OCI-LY1 (cell line): ENCODE measurements around the gene SLC9A4.
"Not testable (repeated sequence)": the region's sequence is repeated elsewhere in the genome, so short reads cannot be mapped to it uniquely, and the experiment has no call there.

Experiments used
- H2AFZ ChIP-seq: fragments of 200-600 bp; sonication (generic), shearing (Covaris generic); 2 replicates; pipeline ENCODE4 v1.6.0; 2014; ENCODE audit warnings: antibody characterized with exemption, mild to moderate bottlenecking, low read length
- H3F3A ChIP-seq: fragments of 200-600 bp; sonication (generic), shearing (Covaris generic); 2 replicates; pipeline ENCODE4 v1.6.0; 2014; ENCODE audit warnings: mild to moderate bottlenecking, antibody characterized with exemption, low read length, moderate library complexity; ENCODE audit not compliant: insufficient read depth
- H3K27ac ChIP-seq: fragments of 200-600 bp; sonication (generic); 2 replicates; pipeline ENCODE4 v1.5.1; 2014; ENCODE audit warnings: low read length, mixed run types, mild to moderate bottlenecking, low read depth; ENCODE audit not compliant: poor library complexity, severe bottlenecking
- H3K27me3 ChIP-seq: fragments of 200-600 bp; sonication (generic); 2 replicates; pipeline ENCODE4 v1.6.0; 2014; ENCODE audit warnings: antibody characterized with exemption, mild to moderate bottlenecking, low read length, moderate library complexity; ENCODE audit not compliant: insufficient read depth
- H3K36me3 ChIP-seq: fragments of 200-600 bp; sonication (generic); 2 replicates; pipeline ENCODE4 v1.6.1; 2014; ENCODE audit warnings: mild to moderate bottlenecking, antibody characterized with exemption, low read length, moderate library complexity, mixed read lengths; ENCODE audit not compliant: insufficient read depth
- H3K4me1 ChIP-seq: fragments of 200-600 bp; sonication (generic); 2 replicates; pipeline ENCODE4 v1.5.1; 2014; ENCODE audit warnings: mild to moderate bottlenecking, low read length, moderate library complexity; ENCODE audit not compliant: insufficient read depth, severe bottlenecking
- H3K4me2 ChIP-seq: fragments of 200-600 bp; sonication (generic), shearing (Covaris generic); 2 replicates; pipeline ENCODE4 v1.6.1; 2014; ENCODE audit warnings: low read length
- H3K4me3 ChIP-seq: fragments of 200-600 bp; sonication (generic); 2 replicates; pipeline ENCODE4 v1.5.1; 2014; ENCODE audit warnings: low read length, low read depth, mild to moderate bottlenecking, mixed read lengths; ENCODE audit not compliant: poor library complexity, severe bottlenecking
- H3K79me2 ChIP-seq: fragments of 200-600 bp; shearing (Covaris generic); 2 replicates; pipeline ENCODE4 v1.6.1; 2016; ENCODE audit warnings: mixed run types, low read length, mixed read lengths; ENCODE audit not compliant: insufficient read depth
- H3K9ac ChIP-seq: fragments of 200-600 bp; sonication (generic), shearing (Covaris generic); 2 replicates; pipeline ENCODE4 v1.6.1; 2014; ENCODE audit warnings: mild to moderate bottlenecking, low read length, mixed read lengths
- H3K9me2 ChIP-seq: fragments of 200-600 bp; sonication (generic), shearing (Covaris generic); 2 replicates; pipeline ENCODE4 v1.6.1; 2014; ENCODE audit warnings: low read depth, mild to moderate bottlenecking, low read length, mixed read lengths
- H3K9me3 ChIP-seq: fragments of 200-600 bp; shearing (Covaris generic); 2 replicates; pipeline ENCODE4 v1.6.1; 2014; ENCODE audit warnings: low read length, mixed read lengths
- H4K20me1 ChIP-seq: fragments of 200-600 bp; sonication (generic), shearing (Covaris generic); 2 replicates; pipeline ENCODE4 v1.6.0; 2016; ENCODE audit warnings: mild to moderate bottlenecking, low read length; ENCODE audit not compliant: insufficient read depth
- EZH2 ChIP-seq: fragments of 200-600 bp; sonication (generic), shearing (Covaris generic); IDR thresholded peaks from 2 replicates; pipeline ENCODE4 v1.8.0; 2017; ENCODE audit warnings: borderline replicate concordance, mixed run types, mild to moderate bottlenecking, antibody characterized with exemption, low read length, moderate library complexity, mixed read lengths
- TF ChIP-seq, protein P1 (sequence below): fragments of 200-600 bp; sonication (generic), shearing (Covaris generic); IDR thresholded peaks from 2 replicates; pipeline ENCODE4 v1.5.1; 2017; ENCODE audit warnings: mild to moderate bottlenecking, antibody characterized with exemption, low read length, moderate library complexity, mixed read lengths

The SLC9A4 gene

DNA sequence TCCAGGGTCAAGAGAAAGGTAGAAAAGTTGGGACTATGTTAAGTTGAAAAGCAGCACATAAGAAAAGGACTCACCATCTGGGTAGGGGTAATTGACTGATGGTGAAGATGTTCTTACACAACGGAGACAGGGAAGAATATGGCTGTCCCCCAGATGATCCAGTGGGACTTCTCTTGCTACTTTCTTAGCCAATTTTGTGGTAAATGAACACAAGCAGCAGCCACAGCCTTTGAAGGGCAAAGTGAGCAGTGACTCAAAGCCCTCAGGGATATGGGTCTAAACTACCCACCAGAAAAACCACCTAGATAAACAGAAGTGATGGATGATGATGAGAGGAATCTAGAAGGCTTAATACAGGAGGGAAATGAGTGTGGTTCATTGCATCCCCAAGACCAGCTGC is 80.6 kb downstream of the SLC9A4 start:
- Histone ChIP-seq H4K20me1 (no peaks in the 10 kb centered on the region), H3K4me3 (no peak overlapping the region), H3K27me3 (no peaks in the 10 kb centered on the region), H3K9me3 (peaks cover 3% of the 10 kb centered on the region; the same call in 1 of the 2 replicates), H3K27ac (no peak overlapping the region), H3K9ac (no peak overlapping the region), H3K4me2 (no peak overlapping the region), H3F3A (no peaks in the 10 kb centered on the region), H2AFZ (no peak overlapping the region), H3K4me1 (no peaks in the 10 kb centered on the region), H3K9me2 (no peaks in the 10 kb centered on the region), H3K79me2 (no peaks in the 10 kb centered on the region), H3K36me3 (no peaks in the 10 kb centered on the region)
- no peak for TF ChIP-seq EZH2
- TF ChIP-seq, protein P1, sequence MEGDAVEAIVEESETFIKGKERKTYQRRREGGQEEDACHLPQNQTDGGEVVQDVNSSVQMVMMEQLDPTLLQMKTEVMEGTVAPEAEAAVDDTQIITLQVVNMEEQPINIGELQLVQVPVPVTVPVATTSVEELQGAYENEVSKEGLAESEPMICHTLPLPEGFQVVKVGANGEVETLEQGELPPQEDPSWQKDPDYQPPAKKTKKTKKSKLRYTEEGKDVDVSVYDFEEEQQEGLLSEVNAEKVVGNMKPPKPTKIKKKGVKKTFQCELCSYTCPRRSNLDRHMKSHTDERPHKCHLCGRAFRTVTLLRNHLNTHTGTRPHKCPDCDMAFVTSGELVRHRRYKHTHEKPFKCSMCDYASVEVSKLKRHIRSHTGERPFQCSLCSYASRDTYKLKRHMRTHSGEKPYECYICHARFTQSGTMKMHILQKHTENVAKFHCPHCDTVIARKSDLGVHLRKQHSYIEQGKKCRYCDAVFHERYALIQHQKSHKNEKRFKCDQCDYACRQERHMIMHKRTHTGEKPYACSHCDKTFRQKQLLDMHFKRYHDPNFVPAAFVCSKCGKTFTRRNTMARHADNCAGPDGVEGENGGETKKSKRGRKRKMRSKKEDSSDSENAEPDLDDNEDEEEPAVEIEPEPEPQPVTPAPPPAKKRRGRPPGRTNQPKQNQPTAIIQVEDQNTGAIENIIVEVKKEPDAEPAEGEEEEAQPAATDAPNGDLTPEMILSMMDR: no peak

DNA sequence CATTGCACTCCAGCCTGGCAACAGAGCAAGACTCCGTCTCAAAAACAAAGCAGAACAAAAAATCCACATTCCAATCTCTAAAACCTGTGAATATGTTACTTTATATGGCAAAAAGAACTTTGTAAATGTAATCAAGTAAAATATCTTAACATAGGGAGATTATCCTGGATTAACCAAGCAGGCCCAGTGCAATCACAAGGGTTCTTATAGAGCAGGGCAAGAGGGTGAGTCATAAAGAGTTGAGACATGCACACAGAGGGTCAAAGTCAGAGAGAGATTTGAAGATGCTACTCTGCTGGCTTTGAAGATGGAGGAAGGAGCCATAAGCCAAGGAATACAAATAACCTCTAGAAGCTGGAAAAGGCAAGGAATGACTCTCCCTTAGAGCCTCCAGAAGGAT is 85.4 kb downstream of the SLC9A4 start:
- no peak for TF ChIP-seq EZH2
- H3K9me3 ChIP-seq: no peaks in the 10 kb centered on the region
- H2AFZ ChIP-seq: no peak overlapping the region
- H3K27ac ChIP-seq: no peak overlapping the region
- H3K9me2 ChIP-seq: no peaks in the 10 kb centered on the region
- H3K9ac ChIP-seq: no peak overlapping the region
- H4K20me1 ChIP-seq: no peaks in the 10 kb centered on the region
- H3F3A ChIP-seq: no peaks in the 10 kb centered on the region
- H3K36me3 ChIP-seq: no peaks in the 10 kb centered on the region
- no peaks in the 10 kb centered on the region for H3K79me2 ChIP-seq
- no peak overlapping the region for H3K4me2 ChIP-seq
- no peak overlapping the region for H3K4me3 ChIP-seq
- no peaks in the 10 kb centered on the region for H3K4me1 ChIP-seq
- H3K27me3 ChIP-seq: 0 out of 2 replicates have a peak, but pooled peaks cover 3% of the 10 kb centered on the region

DNA sequence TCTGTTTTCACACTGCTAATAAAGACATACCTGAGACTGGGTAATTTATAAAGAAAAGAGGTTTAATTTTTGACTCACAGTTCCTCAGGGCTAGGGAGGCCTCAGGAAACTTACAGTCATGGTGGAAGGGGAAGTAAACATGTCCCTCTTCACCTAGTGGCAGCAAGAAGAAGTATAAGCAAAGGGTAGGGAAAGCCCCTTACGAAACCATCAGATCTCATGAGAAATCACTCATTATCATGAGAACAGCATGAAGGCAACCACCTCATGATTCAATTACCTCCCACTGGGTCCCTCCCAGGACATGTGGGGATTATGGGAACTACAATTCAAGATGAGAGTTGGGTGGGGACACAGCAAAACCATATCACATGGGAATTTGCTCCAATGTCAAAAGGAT is 89.5 kb downstream of the SLC9A4 start:
- not testable (repeated sequence) for H4K20me1 ChIP-seq, H3K9me3 ChIP-seq

DNA sequence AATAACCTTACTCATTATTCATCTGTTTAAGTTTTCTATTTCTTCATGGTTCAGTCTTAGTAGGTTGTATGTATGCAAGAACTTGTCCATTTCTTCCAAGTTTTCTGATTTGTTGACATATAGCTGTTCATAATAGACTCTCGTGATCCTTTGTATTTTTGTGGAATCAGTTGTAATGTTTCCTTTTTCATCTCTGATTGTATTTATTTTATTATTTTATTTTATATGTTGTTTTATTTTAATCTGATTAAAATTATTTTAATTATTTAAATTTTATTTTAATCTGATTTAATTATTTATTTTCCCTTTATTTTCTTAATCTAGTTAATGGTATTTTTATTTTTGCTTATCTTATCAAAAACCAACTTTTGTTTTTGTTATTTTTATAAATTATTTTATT is 102.9 kb downstream of the SLC9A4 start:
- no peak overlapping the region for H3K4me3 ChIP-seq
- H3K9me3 ChIP-seq: no peaks in the 10 kb centered on the region
- no peak overlapping the region for H3K9ac ChIP-seq
- no peak overlapping the region for H3K4me2 ChIP-seq
- no peak for TF ChIP-seq EZH2
- TF ChIP-seq, protein P1: no peak
- no peak overlapping the region for H3K27ac ChIP-seq
- H3K36me3 ChIP-seq: no peaks in the 10 kb centered on the region
- no peaks in the 10 kb centered on the region for H3F3A ChIP-seq
- no peaks in the 10 kb centered on the region for H3K27me3 ChIP-seq
- H2AFZ ChIP-seq: no peak overlapping the region
- H4K20me1 ChIP-seq: no peaks in the 10 kb centered on the region
- H3K4me1 ChIP-seq: no peaks in the 10 kb centered on the region
- H3K9me2 ChIP-seq: no peaks in the 10 kb centered on the region
- no peaks in the 10 kb centered on the region for H3K79me2 ChIP-seq

More for the DNA sequence above, 89.5 kb downstream of the SLC9A4 start:
- not testable (repeated sequence) for H3K79me2 ChIP-seq, H3F3A ChIP-seq, H3K36me3 ChIP-seq, H3K4me2 ChIP-seq, H3K4me3 ChIP-seq, H3K9ac ChIP-seq, H3K27ac ChIP-seq, H2AFZ ChIP-seq, H3K9me2 ChIP-seq, H3K4me1 ChIP-seq, H3K27me3 ChIP-seq
